GM12878 (cell line): ENCODE data around the gene PGAP3. TPM values are rescaled to one million over a fixed set of nuclear protein-coding genes. Genes with fewer than 3 reads are reported as not detected.

Source experiments
- ATAC-seq: fragments of 200-7000 bp; cut with Tn5 transposase; 3 replicates; pipeline ENCODE4 v1.9.1; 2020; ENCODE audit warnings: mild to moderate bottlenecking, moderate library complexity
- BruUV-seq: library from RNA; stranded (reverse); fragments of 400-500 nt; replicated peaks from 2 replicates; lab custom pipeline; 2021; lab: Mats Ljungman, UMichigan
- CTCF ChIA-PET: fragments of 300-600 bp; sonication (Branson Sonifier 250); formaldehyde crosslinking; extraction: SDS; loops from one replicate; lab custom pipeline; 2021; ENCODE audit warnings: inconsistent platforms; lab: Yijun Ruan, JAX
- POLR2A ChIA-PET: fragments of 350-600 bp; formaldehyde crosslinking; extraction: SDS; loops from one replicate; lab custom pipeline; 2021; ENCODE audit warnings: inconsistent platforms; lab: Charles Lee
- RAD21 ChIA-PET: fragments of 300-600 bp; sonication (Branson Sonifier 250); formaldehyde crosslinking; loops from one replicate; lab custom pipeline; 2023; ENCODE audit warnings: antibody characterized with exemption; ENCODE audit not compliant: unreplicated experiment; lab: Charles Lee
- SMC1A ChIA-PET: fragments of 300-600 bp; sonication (Branson Sonifier 250); formaldehyde crosslinking; loops from one replicate; lab custom pipeline; 2023; ENCODE audit not compliant: unreplicated experiment, uncharacterized antibody; lab: Charles Lee
- DNase-seq: peaks from one replicate; pipeline ENCODE4 v3.0.0-alpha.2; 2011; ENCODE audit warnings: low read depth, low spot score
- FAIRE-seq: peaks from 3 replicates; lab custom pipeline; 2011; peaks lifted over from hg19 to GRCh38; lab: Jason Lieb, UNC
- H2AFZ ChIP-seq: 2 replicates; pipeline ENCODE4 v1.6.0; 2011; ENCODE audit warnings: low read depth, low read length, control low read depth; ENCODE audit not compliant: control insufficient read depth
- H3K27ac ChIP-seq: 2 replicates; pipeline ENCODE4 v1.5.1; 2011; ENCODE audit warnings: control low read depth; ENCODE audit not compliant: control insufficient read depth, insufficient read depth
- H3K27me3 ChIP-seq, 2 experiments: replicated peaks in 1 of 2; 2 replicates each; pipeline versions ENCODE4 v1.6.0 to v1.6.1; 2011; ENCODE audit warnings: low read length in 1 of 2; ENCODE audit not compliant: control insufficient read depth in 2 of 2, insufficient read depth in 2 of 2
- H3K36me3 ChIP-seq, 2 experiments: 2 replicates each; pipeline ENCODE4 v1.5.1; 2011; ENCODE audit warnings: low read length in 1 of 2; ENCODE audit not compliant: control insufficient read depth in 2 of 2, insufficient read depth in 2 of 2
- H3K4me1 ChIP-seq: 2 replicates; pipeline ENCODE4 v1.6.1; 2011; ENCODE audit warnings: mild to moderate bottlenecking, low read length, moderate library complexity, mixed read lengths; ENCODE audit not compliant: control insufficient read depth, insufficient read depth
- H3K4me2 ChIP-seq: 2 replicates; pipeline ENCODE4 v1.6.0; 2011; ENCODE audit warnings: control low read depth; ENCODE audit not compliant: control insufficient read depth, insufficient read depth
- H3K4me3 ChIP-seq: fragments of 200-600 bp; sonication (generic); 2 replicates; pipeline ENCODE4 v1.5.1; 2016
- H3K79me2 ChIP-seq: 2 replicates; pipeline ENCODE4 v1.6.0; 2011; ENCODE audit warnings: low read length; ENCODE audit not compliant: control insufficient read depth, insufficient read depth
- H3K9ac ChIP-seq: 2 replicates; pipeline ENCODE4 v1.8.0; 2011; ENCODE audit warnings: low read length, control low read depth, mixed read lengths; ENCODE audit not compliant: control insufficient read depth, insufficient read depth
- H3K9me3 ChIP-seq: replicated peaks from 3 replicates; pipeline ENCODE4 v1.5.1; 2011; ENCODE audit warnings: mild to moderate bottlenecking, low read length; ENCODE audit not compliant: control insufficient read depth, insufficient read depth
- H4K20me1 ChIP-seq: 2 replicates; pipeline ENCODE4 v1.6.0; 2011; ENCODE audit not compliant: control insufficient read depth, insufficient read depth
- ATF2 ChIP-seq: IDR thresholded peaks from 2 replicates; pipeline ENCODE4 v1.6.1; 2012; ENCODE audit warnings: low read length, inconsistent platforms
- BHLHE40 ChIP-seq, 2 experiments: fragments of 450-650 bp in 1 of 2; IDR thresholded peaks; 2 replicates each; pipeline ENCODE4 v1.6.1; 2011 to 2017; ENCODE audit warnings: low read depth in 2 of 2, borderline replicate concordance in 1 of 2, improper control_type of control experiment in 1 of 2, low read length in 1 of 2, mild to moderate bottlenecking in 1 of 2
- DPF2 ChIP-seq: fragments of 450-650 bp; IDR thresholded peaks from 2 replicates; pipeline ENCODE4 v1.6.1; 2017; ENCODE audit warnings: mild to moderate bottlenecking
- FOXK2 ChIP-seq: fragments of 450-650 bp; IDR thresholded peaks from 2 replicates; pipeline ENCODE4 v1.6.1; 2017; ENCODE audit warnings: mild to moderate bottlenecking, moderate library complexity
- GATAD2B ChIP-seq: fragments of 450-650 bp; conservative IDR thresholded peaks from 2 replicates; pipeline ENCODE4 v1.6.1; 2017; ENCODE audit warnings: low read depth, mild to moderate bottlenecking, moderate library complexity
- IRF5 ChIP-seq: fragments of 450-650 bp; IDR thresholded peaks from 2 replicates; pipeline ENCODE4 v1.6.1; 2017; ENCODE audit warnings: borderline replicate concordance
- NFIC ChIP-seq: IDR thresholded peaks from 2 replicates; pipeline ENCODE4 v1.6.1; 2012; ENCODE audit warnings: low read depth, mild to moderate bottlenecking, inconsistent platforms, low read length, moderate library complexity
- PAX5 ChIP-seq: IDR thresholded peaks from 2 replicates; pipeline ENCODE4 v1.6.1; 2011; ENCODE audit warnings: low read depth, low read length, borderline replicate concordance
- PML ChIP-seq: IDR thresholded peaks from 2 replicates; pipeline ENCODE4 v1.6.1; 2012; ENCODE audit warnings: low read length, inconsistent platforms
- SRF ChIP-seq, 2 experiments: IDR thresholded peaks; 2 replicates each; pipeline ENCODE4 v1.6.1; 2011; ENCODE audit warnings: low read depth in 2 of 2, low read length in 2 of 2, mild to moderate bottlenecking in 1 of 2, moderate library complexity in 1 of 2
- STAT3 ChIP-seq: IDR thresholded peaks from 2 replicates; pipeline ENCODE4 v1.6.1; 2011; ENCODE audit warnings: low read depth, low read length, improper control_type of control experiment
- ZNF24 ChIP-seq: fragments of 450-650 bp; IDR thresholded peaks from 2 replicates; pipeline ENCODE4 v1.6.1; 2017; ENCODE audit warnings: antibody characterized with exemption, mild to moderate bottlenecking
- ZNF687 ChIP-seq: fragments of 450-650 bp; IDR thresholded peaks from 2 replicates; pipeline ENCODE4 v1.6.1; 2017; ENCODE audit warnings: mild to moderate bottlenecking, moderate library complexity
- WGBS: methylation state at CpG from one replicate; pipeline ENCODE4 v1.1.6; 2016; ENCODE audit warnings: low lambda C conversion rate; ENCODE audit not compliant: insufficient replicate concordance, insufficient coverage; ENCODE audit errors: missing lambda C conversion rate; 5-methylcytosine and 5-hydroxymethylcytosine counted together
- in situ Hi-C: fragments of 300-500 bp; cut with MboI; formaldehyde crosslinking; loops from 9 replicates; pipeline ENCODE4 v1.14.3; 2018; ENCODE audit warnings: mixed read lengths
- intact Hi-C: fragments of 100-400 bp; cut with micrococcal nuclease; formaldehyde crosslinking; loops from one replicate; pipeline ENCODE4 v1.14.2; 2022; ENCODE audit not compliant: unreplicated experiment
- polyA plus RNA-seq, 11 experiments: library from polyadenylated mRNA; depleted of rRNA in 4 of 11; unstranded in 6 of 11; stranded (reverse) in 5 of 11; fragments of >200 nt; fragmentation: Nextera tagmentation in 4 of 11; fragmentation: Illumina TruSeq in 1 of 11; extraction: Ambion mirVana in 4 of 11; extraction: Trizol in 1 of 11; gene quantifications; 1 replicate in 1 of 11; 2 replicates in 10 of 11; pipeline versions ENCODE4 v1.2.1 to v1.2.3, GENCODE V29; 2011 to 2016; ENCODE audit warnings: inconsistent platforms in 2 of 11, missing spikeins in 2 of 11, low read depth in 1 of 11
- total RNA-seq, 4 experiments: library from RNA; depleted of rRNA in 3 of 4; stranded (reverse); fragments of >200 nt in 3 of 4; fragmentation: Illumina TruSeq in 1 of 4; extraction: Trizol in 1 of 4; gene quantifications; 2 replicates each; pipeline versions ENCODE4 v1.2.1 to v1.2.3, GENCODE V29; 2013 to 2021

Gene PGAP3
- total and polyA plus RNA-seq, 10 of the 15 experiments (the other 5 are each of a cell fraction or from before 2014, with no cell fraction given) = 0.21 to 10.0 (median 5.3) TPM

- TF ChIP-seq FOXK2 = no peak
These were observed 29.2 kb upstream of the PGAP3 start (continued) for GRCh38 chr17:39716879-39717536.

GRCh38 chr17:39716073-39716818 lies 28.4 kb upstream of the PGAP3 start:
- Histone ChIP-seq H3K4me3 (no peak overlapping the region), H3K4me2 (no peak overlapping the region), H2AFZ (no peak overlapping the region), H3K27me3 (0 out of 4 replicates have a peak, but pooled peaks cover 0 to 1% of the 10 kb centered on the region in 2 experiments), H3K9me3 (no peaks in the 10 kb centered on the region), H3K9ac (no peak overlapping the region), H3K79me2 (no peaks in the 10 kb centered on the region), H3K27ac (no peak overlapping the region), H3K36me3 (no peaks in the 10 kb centered on the region), H4K20me1 (no peaks in the 10 kb centered on the region), H3K4me1 (no peaks in the 10 kb centered on the region)
- ChIA-PET RAD21 (no interaction called here), SMC1A (no interaction called here), CTCF (no interaction called here), POLR2A (no interaction called here)
- FAIRE-seq = no peak
- no peak for DNase-seq
- in situ Hi-C loops (no loop called here), intact Hi-C loops (no loop called here)
- WGBS = 59% methylated on average over 15 of the region's 15 CpGs
- no peak for ATAC-seq
- no TSS peak for BruUV-seq
- no peak for TF ChIP-seq ZNF24
- TF ChIP-seq GATAD2B = no peak
- TF ChIP-seq NFIC = no peak
- TF ChIP-seq STAT3 = no peak
- TF ChIP-seq PAX5 = no peak
- TF ChIP-seq DPF2 = no peak
- TF ChIP-seq PML = no peak
- no peak for TF ChIP-seq IRF5
- no peak for TF ChIP-seq ATF2
- TF ChIP-seq ZNF687 = no peak
- TF ChIP-seq BHLHE40 (IDR thresholded peaks at IDR 0.05; ENCODE audit: borderline replicate concordance in 1 of 2, low read depth in 2 of 2, low read length in 1 of 2) = no peak
- no peak for TF ChIP-seq SRF (IDR thresholded peaks at IDR 0.05; ENCODE audit: low read depth in 2 of 2, low read length in 2 of 2)
